ENCODE measurements around the gene DBF4.

- no peak for TF ChIP-seq POLR2A (IDR thresholded peaks at IDR 0.05; ENCODE audit: low read depth, low read length)
- no peak for TF ChIP-seq POLR2AphosphoS5 (IDR thresholded peaks at IDR 0.05; ENCODE audit: low read depth, low read length)
- no peak for TF ChIP-seq TAF1 (IDR thresholded peaks at IDR 0.05; ENCODE audit: low read depth, low read length)
Measured at GRCh38 chr7:87899255-87899654, 23.0 kb downstream of the DBF4 start.
